VCaP (cell line): ENCODE measurements around the gene IL15RA.
"Not testable (repeated sequence)": the region's sequence is repeated elsewhere in the genome, so short reads cannot be mapped to it uniquely, and the experiment has no call there.

Experiments
- H3K27ac ChIP-seq: fragments of 450-650 bp; 2 replicates; pipeline ENCODE4 v1.5.1; 2017
- CTCF ChIP-seq: fragments of 450-650 bp; conservative IDR thresholded peaks from 2 replicates; pipeline ENCODE4 v1.5.1; 2017; ENCODE audit warnings: mild to moderate bottlenecking, moderate library complexity

IL15RA gene

DNA sequence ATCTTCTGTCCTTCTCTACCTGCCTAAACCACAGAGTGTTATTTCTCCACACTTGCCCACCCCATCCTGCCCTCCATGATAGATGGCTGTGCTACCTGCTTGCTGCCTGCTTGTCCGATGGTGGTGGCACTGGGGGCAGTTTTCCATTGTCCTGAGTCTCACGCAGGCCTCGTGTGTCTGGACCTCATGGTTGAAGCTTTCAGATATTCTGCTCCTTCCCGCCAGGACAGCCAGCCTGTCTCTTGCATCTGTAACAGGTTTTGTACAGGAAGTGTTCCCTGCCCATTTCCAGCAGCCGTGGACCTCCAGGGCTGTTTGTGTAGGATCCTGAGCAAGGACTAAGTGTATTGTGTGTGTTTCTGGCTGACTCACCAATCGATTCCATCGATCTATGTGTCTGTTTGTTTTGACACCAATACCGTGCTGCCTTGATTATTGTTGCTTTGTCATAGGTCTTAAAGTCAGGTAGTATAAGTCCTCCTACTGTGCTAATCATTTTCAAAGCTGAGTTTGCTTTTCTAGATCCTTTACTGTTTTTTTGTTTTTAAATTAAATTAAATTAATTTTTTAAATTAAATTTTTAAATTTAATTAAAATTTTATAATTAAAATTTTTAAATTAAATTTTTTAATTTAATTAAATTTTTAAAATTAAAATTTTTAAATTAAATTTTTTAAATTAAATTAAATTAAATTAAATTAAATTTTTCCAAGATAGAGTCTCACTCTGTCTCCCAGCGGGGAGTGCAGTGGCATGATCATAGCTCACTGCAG lies 8.5 kb downstream of the IL15RA start:
- TF ChIP-seq CTCF: no peak
- no peak overlapping the region for H3K27ac ChIP-seq

GRCh38 chr10:5968037-5968680 lies 9.2 kb downstream of the IL15RA start:
- TF ChIP-seq CTCF: no peak
- no peak overlapping the region for H3K27ac ChIP-seq

- peak overlapping the region; percentile 54 for H3K27ac ChIP-seq
- no peak for TF ChIP-seq CTCF
Measured at GRCh38 chr10:5965266-5965665, 12.1 kb downstream of the IL15RA start.

DNA sequence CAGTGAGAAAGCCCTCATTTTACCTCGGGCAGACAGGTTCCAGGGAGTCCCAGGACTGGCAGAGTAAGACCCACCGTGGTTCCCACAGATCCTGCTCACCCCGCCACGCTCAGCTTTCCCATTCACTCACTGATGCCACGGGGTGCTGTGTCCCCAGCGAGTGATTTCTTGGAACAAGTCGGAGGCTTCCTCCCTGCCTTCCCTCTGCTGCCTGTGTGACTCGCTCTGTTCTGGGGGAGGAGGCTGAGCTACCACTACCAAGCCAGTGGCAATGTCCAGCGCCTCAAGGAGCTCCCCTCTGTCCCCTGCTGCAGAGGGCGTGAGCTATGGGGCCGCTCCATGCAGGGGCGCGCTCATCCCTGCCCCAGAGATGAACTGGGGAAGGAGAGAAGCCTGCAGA lies 12.6 kb downstream of the IL15RA start:
- TF ChIP-seq CTCF: no peak
- H3K27ac ChIP-seq: peak overlapping the region; percentile 54

DNA sequence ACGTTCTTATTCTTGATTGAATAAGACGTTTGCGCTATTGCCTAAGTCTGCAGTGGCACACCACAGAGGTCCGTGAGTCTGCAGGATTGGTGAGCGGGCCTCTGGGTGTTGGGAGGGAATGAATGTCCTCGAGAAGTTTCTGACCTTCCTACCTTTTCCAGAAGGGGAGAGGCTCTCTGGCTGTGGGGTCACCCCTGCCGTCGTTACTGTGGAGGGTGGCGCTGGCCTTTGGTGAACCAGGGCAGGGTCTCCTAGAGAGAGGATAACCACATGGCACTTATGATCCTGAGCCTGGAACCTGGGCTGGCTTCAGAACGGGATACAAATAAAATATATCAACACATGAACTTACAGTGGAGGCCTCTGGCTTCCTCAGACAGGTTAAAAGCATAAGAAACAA lies 13.8 kb downstream of the IL15RA start:
- no peak for TF ChIP-seq CTCF

DNA sequence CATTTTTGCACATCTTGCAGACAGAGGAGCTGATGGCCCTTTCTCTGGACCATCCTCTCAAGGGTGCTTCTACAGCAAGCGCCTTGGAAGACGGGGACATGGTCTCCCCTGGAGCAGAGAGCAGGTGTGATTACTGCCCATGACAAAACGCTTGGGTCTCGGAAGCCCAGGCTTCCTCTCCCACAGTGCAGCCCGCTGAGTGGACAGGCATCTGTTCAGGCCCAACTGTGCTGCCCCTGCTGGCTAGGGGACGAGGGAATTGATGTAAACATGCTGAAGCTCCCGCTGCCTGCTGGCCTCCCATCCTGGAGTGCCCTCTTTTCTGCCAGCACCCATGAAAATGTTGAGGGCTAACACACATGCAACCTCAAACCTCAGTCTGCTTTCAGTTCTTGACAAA lies 14.3 kb downstream of the IL15RA start:
- no peak overlapping the region for H3K27ac ChIP-seq
- TF ChIP-seq CTCF: no peak

More for the DNA sequence above, 13.8 kb downstream of the IL15RA start:
- no peak overlapping the region for H3K27ac ChIP-seq

DNA sequence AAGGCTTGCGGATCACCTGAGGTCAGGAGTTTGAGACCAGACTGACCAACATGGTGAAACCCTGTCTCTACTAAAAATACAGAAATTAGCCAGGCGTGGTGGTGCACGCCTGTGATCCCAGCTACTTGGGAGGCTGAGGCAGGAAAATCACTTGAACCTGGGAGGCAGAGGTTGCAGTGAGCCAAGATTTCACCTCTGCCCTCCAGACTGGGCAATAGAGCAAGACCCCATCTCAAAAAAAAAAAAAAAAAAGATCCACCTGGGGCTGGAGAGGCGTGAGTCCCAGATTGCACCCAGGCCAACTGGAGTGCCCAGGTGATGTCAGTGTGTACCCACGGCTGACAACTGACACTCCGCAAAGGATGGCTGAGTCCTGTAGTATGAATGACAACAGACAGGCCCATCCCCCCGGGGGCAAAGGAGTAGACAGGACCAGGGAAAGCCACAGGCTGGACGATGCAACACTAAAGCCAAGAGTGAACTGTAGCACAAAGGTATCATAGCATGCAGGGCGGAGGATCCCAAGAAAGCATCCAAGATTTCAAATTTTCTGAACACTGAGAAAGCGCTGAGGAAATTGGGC lies 14.9 kb downstream of the IL15RA start:
- H3K27ac ChIP-seq: not testable (repeated sequence)
